Measurements from ENCODE around the gene ECEL1. TPM values are rescaled to one million over a fixed set of nuclear protein-coding genes. Genes with fewer than 3 reads are reported as not detected.

The ECEL1 gene
- total and polyA plus RNA-seq, 2 experiments from 2014 or later, result 1.1 to 1.2 TPM

DNA sequence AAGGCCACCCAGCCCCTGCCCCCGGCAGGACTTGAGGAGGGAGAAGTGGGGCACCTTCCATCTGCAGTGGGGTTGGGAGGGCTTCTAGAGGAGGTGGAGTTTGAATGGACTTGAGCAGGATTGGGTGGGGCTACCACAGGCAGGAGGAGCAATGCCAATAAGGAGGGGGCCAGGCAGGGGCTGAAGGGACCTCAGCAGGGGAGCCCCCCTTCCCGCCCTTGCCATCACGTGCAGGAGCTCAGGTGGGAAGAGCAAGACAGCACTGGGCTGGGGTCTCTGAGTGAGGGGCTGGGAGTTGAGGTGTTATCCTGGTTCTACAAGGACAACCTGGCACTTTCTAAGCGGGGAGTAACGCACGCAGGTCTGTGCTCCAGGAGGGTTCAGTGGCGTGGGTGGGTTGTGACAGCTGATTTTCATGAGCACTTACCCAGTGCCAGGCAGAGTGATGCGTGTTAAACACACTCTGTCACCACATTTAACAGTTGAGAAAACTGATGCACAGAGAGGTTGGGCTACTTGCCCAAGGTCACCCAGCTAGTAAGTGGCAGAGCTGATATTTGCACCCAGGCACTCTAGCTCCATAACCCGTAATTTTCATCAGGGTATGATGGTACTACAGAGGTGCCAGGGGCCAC lies 43.1 kb upstream of the ECEL1 start:
- Histone ChIP-seq H3K4me1 (ENCODE audit: insufficient read depth) (no peaks in the 10 kb centered on the region), H2AFZ (no peak overlapping the region), H3K4me2 (no peak overlapping the region), H3K79me2 (no peaks in the 10 kb centered on the region), H3K27ac (no peak overlapping the region), H3K9me2 (replicated peaks; ENCODE audit: insufficient read depth) (no peaks in the 10 kb centered on the region), H4K20me1 (ENCODE audit: insufficient read depth, poor library complexity, severe bottlenecking) (no peaks in the 10 kb centered on the region), H3K36me3 (replicated peaks; ENCODE audit: insufficient read depth, low read depth) (no peaks in the 10 kb centered on the region), H3K4me3 (no peak overlapping the region), H3K9me3 (ENCODE audit: low read depth) (no peaks in the 10 kb centered on the region), H3K27me3 (no peaks in the 10 kb centered on the region)
- TF ChIP-seq EZH2phosphoT487 (IDR thresholded peaks at IDR 0.05; ENCODE audit: low read depth, severe bottlenecking, unreplicated experiment), result no peak
- DNase-seq (ENCODE audit: low spot score), result no peak
- WGBS (ENCODE audit: low lambda C conversion rate, missing lambda C conversion rate), result 78% methylated on average over 7 of the region's 9 CpGs

DNA sequence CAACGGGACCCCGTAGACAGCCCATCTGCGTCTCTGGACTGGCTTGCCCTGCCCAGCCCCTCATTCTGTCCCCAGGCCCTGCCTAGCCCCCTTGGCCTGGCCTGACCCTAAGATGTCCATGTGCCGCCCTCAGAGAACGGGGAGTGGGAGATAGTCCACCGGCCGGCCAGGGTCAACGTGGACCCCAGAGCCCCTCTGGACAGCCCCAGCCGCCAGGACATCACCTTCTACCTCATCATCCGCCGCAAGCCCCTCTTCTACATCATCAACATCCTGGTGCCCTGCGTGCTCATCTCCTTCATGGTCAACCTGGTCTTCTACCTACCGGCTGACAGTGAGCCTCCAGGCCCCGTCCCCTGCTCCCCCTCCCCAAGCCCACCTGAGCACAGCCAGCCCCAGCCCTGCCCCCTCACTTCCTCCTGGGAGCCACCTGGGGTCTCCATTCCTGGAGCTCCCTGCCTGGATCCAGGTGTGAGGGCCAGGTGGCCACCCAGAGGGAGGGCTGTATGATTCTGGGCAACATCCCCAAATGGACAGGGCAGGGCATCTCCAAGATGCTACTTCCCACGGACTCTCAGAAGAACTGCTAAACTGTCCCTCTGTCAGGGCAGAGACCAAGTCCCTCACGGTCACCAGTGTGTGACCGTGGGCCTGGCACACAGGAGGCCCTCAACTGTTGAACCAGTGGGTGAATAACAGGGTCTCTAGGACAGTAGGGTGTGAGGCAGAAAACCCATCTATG lies 42.3 kb upstream of the ECEL1 start:
- Histone ChIP-seq H3K79me2 (no peaks in the 10 kb centered on the region), H4K20me1 (ENCODE audit: insufficient read depth, poor library complexity, severe bottlenecking) (no peaks in the 10 kb centered on the region), H2AFZ (no peak overlapping the region), H3K4me1 (ENCODE audit: insufficient read depth) (no peaks in the 10 kb centered on the region), H3K27ac (no peak overlapping the region), H3K36me3 (replicated peaks; ENCODE audit: insufficient read depth, low read depth) (no peaks in the 10 kb centered on the region), H3K4me2 (no peak overlapping the region), H3K4me3 (no peak overlapping the region), H3K27me3 (no peaks in the 10 kb centered on the region), H3K9me3 (ENCODE audit: low read depth) (no peaks in the 10 kb centered on the region), H3K9me2 (replicated peaks; ENCODE audit: insufficient read depth) (no peaks in the 10 kb centered on the region)
- no peak for DNase-seq (ENCODE audit: low spot score)
- TF ChIP-seq EZH2 (IDR thresholded peaks at IDR 0.05; ENCODE audit: borderline replicate concordance) (no peak), EZH2phosphoT487 (IDR thresholded peaks at IDR 0.05; ENCODE audit: low read depth, severe bottlenecking, unreplicated experiment) (no peak), CTCF (IDR thresholded peaks at IDR 0.05; ENCODE audit: poor library complexity) (no peak)
- whole genome bisulfite sequencing (ENCODE audit: low lambda C conversion rate, missing lambda C conversion rate), result 93% methylated on average over 13 of the region's 17 CpGs

DNA sequence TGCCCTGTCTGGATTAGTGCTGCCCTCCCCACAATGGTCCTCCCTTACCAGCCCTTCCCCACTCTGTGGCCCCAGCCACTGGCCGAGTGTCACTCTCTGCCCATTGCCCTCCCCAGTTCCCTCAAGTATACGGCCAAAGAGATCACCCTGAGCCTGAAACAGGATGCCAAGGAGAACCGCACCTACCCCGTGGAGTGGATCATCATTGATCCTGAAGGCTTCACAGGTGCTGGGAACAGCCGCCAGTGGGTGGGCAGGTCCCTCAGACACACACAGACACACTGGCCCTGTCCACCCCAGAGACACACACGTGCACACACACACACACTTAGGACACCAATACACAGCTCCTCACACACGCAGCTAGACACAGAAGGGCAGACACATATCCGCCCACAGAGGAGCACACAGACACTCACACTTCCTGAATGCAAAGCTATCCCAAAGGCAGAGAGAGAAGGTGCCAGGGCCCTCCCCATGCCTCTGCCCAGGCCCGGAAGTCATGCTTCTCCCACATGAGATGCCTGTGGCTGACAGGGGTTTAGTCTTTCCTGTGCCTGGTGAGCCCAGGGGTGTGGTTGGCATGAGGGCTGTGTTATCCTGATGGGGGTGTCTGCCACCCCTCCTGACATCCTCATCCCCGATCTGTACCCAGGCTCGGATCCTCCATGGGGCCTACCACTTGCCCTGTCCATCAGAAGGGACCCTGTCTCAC lies 41.3 kb upstream of the ECEL1 start:
- H3K36me3 ChIP-seq (replicated peaks; ENCODE audit: insufficient read depth, low read depth), result no peaks in the 10 kb centered on the region
- H2AFZ ChIP-seq, result no peak overlapping the region
- no peak overlapping the region for H3K27ac ChIP-seq
- H3K79me2 ChIP-seq, result no peaks in the 10 kb centered on the region
- TF ChIP-seq EZH2phosphoT487 (IDR thresholded peaks at IDR 0.05; ENCODE audit: low read depth, severe bottlenecking, unreplicated experiment), result no peak
- TF ChIP-seq EZH2 (IDR thresholded peaks at IDR 0.05; ENCODE audit: borderline replicate concordance), result no peak
- no peak for TF ChIP-seq CTCF (IDR thresholded peaks at IDR 0.05; ENCODE audit: poor library complexity)
- H3K9me2 ChIP-seq (replicated peaks; ENCODE audit: insufficient read depth), result no peaks in the 10 kb centered on the region
- WGBS (ENCODE audit: low lambda C conversion rate, missing lambda C conversion rate), result 87% methylated on average over 10 of the region's 11 CpGs
- no peak for DNase-seq (ENCODE audit: low spot score)
- no peak overlapping the region for H3K4me3 ChIP-seq
- H4K20me1 ChIP-seq (ENCODE audit: insufficient read depth, poor library complexity, severe bottlenecking), result no peaks in the 10 kb centered on the region
- H3K4me2 ChIP-seq, result no peak overlapping the region
- peaks cover 9% of the 10 kb centered on the region for H3K27me3 ChIP-seq
- peaks cover 2% of the 10 kb centered on the region for H3K4me1 ChIP-seq (ENCODE audit: insufficient read depth)
- H3K9me3 ChIP-seq (ENCODE audit: low read depth), result no peaks in the 10 kb centered on the region
